Hepatocyte (in vitro differentiated cells): ENCODE results near the gene ATXN7L1.

Experiments
- EZH2 ChIP-seq: fragments of 200-600 bp; sonication (generic); IDR thresholded peaks from 2 replicates; pipeline ENCODE4 v1.6.1; 2016; ENCODE audit warnings: antibody characterized with exemption, mild to moderate bottlenecking, borderline replicate concordance
- EZH2phosphoT487 ChIP-seq: fragments of 200-600 bp; sonication (generic); IDR thresholded peaks from one replicate; pipeline ENCODE4 v1.6.1; 2018; ENCODE audit warnings: antibody characterized with exemption, mild to moderate bottlenecking, low read depth, moderate library complexity; ENCODE audit not compliant: unreplicated experiment, severe bottlenecking
- TF ChIP-seq, protein P1 (sequence below): fragments of 200-600 bp; sonication (generic); IDR thresholded peaks from 2 replicates; pipeline ENCODE4 v1.5.1; 2016; ENCODE audit warnings: antibody characterized with exemption, mild to moderate bottlenecking; ENCODE audit not compliant: poor library complexity

DNA sequence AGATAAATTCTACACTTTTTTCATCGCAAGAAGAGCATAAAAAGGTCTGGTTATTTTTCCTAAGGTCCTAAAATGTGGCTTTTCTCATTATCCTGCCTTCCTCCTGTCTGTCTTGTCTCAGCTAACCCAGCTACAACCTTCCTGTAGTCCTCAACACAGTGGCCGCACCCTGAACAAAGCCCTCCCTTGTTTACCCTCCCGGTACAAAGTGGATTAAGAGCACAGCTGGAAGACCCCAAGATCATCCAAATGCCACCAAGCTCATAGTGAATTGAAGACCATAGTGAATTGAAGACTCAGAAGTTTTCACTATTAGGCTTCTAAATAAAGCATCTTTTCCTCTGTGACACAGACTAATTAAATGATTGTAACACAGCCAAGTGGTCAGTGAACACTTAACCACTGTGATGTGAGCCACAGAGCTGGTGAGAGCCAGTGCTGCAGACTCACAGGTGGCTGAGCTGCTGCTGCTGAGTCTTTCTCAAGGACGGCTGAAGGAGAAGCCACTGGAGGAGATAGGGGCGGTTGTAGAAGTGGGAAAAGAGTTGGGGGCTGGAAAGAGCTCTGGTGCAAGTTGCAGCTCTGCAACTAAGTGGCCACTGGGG is 123.6 kb downstream of the ATXN7L1 start:
- TF ChIP-seq, protein P1, sequence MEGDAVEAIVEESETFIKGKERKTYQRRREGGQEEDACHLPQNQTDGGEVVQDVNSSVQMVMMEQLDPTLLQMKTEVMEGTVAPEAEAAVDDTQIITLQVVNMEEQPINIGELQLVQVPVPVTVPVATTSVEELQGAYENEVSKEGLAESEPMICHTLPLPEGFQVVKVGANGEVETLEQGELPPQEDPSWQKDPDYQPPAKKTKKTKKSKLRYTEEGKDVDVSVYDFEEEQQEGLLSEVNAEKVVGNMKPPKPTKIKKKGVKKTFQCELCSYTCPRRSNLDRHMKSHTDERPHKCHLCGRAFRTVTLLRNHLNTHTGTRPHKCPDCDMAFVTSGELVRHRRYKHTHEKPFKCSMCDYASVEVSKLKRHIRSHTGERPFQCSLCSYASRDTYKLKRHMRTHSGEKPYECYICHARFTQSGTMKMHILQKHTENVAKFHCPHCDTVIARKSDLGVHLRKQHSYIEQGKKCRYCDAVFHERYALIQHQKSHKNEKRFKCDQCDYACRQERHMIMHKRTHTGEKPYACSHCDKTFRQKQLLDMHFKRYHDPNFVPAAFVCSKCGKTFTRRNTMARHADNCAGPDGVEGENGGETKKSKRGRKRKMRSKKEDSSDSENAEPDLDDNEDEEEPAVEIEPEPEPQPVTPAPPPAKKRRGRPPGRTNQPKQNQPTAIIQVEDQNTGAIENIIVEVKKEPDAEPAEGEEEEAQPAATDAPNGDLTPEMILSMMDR = no peak
- TF ChIP-seq EZH2 (no peak), EZH2phosphoT487 (no peak)
